HPDE6-E6E7 (cell line): ENCODE measurements around the gene TMEM156.
"Not testable (repeated sequence)": the region's sequence is repeated elsewhere in the genome, so short reads cannot be mapped to it uniquely, and the experiment has no call there.

Experiments used
- DNase-seq: peaks from one replicate; pipeline ENCODE4 v3.0.0; 2011; ENCODE audit warnings: missing footprints; ENCODE audit errors: extremely low spot score

The TMEM156 gene

GRCh38 chr4:38957893-38958292 lies 74.3 kb downstream of the TMEM156 start:
- no peak for DNase-seq

DNA sequence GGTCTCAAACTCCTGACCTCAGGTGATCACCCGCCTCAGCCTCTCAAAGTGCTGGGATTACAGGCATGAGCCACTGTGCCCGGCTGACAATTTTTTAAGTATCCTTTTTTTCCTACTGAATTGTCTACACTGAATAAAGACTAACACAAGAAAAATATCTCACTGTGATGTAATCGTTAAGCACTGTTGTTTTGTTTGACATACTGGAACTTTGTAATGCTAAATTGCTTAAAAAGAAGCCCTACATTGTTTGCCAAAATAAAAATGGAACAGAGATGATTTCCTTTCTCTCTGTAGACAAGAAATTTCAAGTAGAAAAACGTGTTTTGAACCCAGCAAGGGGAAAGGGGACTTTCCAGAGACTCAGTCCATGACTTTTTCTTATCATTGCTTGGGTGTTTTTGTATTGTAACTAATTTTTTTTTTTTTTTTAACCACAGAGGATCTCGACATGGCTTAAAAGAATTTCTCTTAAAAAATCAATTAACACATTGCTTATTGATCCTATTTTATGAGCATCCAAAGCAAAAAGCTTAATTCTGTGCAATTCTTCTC lies 74.9 kb downstream of the TMEM156 start:
- DNase-seq: no peak

DNA sequence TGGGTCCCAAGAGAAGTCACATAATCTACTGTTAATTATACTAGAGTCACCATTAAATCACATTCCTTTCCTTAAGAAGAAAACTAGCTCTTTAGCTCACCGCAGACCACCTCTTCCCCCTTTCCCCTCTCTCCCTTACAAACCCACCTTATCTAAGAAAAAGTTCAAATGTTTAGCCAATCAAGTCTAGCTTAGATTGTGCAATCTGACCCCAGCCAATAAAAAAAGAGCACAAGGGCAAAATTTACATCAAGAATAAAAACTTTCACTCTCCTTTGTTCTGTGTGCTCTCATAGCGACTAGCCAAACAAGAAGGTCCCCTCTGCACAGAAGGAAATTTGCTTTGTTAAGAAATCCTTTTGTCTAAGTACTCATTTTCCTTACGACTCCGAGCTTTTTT lies 76.3 kb downstream of the TMEM156 start:
- no peak for DNase-seq

DNA sequence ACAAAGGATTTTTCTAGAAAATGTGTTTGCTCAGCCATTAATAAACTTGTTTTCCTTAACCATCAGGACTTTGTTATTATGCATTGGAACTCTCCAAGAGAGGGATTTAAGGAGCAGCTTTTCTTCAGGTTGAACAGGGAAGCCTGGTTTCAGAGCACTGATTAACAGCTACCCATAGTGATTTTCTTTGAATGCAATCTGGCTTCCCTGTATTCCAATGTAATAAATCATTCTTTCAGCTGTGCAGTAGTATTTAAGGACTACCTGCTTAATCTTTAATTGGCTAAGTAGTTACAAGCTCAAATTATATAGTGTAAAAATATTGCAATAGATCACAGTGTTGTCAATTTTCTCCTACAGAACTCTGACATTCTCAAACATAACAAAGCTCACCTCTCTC lies 77.5 kb downstream of the TMEM156 start:
- no peak for DNase-seq

GRCh38 chr4:38952017-38952416 lies 80.2 kb downstream of the TMEM156 start:
- no peak for DNase-seq

- DNase-seq: no peak
Measured at GRCh38 chr4:38951598-38951997, 80.6 kb downstream of the TMEM156 start.

- DNase-seq: no peak
Measured at GRCh38 chr4:38950734-38951133, 81.5 kb downstream of the TMEM156 start.

DNA sequence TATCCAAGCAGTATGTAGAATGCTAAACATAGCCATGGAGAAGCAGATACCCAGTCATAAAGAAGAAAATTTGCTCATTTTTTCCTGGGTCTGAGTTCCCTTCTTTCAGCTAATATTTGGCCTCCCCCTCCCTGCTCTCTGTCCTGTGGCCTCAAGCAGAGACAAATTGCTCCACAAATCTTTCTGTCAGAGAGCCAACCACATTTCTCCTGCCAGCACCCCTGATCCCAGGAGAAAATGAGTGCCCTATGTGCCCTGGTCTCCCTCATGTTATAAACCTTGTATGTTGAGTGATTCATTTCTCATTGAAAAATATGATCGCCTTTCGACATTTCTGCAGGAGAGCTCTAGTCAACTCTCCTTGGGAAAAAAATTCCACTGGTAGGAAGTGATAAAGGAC lies 82.0 kb downstream of the TMEM156 start:
- no peak for DNase-seq

DNA sequence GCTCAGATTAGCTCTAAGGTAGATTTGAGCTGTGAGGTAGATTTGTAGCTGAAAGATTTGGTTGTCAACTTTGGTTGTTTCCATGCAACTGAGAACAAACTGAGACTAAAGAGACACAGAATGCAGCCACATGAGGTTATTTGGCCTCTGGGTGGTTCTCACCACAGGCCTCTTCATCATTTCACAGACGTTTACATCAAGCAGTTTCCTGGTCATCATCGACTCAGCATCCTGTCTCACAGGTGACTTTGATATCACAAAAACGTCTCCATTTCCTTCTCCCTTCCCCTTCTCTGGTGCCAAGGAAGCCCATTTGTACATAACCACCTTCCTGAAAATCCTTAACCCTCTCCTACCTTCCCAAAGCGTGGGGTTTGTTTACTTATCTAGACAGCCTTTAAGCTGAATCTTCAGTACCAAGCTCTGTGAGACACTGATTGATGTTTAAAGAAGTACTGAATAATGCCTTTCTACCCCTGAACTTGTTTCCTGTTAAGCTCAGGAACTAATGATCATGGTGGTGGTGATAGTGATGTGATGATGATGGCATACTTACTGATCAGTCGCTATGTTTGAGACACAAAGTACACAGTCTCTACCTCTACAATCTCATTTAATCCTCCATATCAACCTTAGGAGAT lies 82.7 kb downstream of the TMEM156 start:
- no peak for DNase-seq

DNA sequence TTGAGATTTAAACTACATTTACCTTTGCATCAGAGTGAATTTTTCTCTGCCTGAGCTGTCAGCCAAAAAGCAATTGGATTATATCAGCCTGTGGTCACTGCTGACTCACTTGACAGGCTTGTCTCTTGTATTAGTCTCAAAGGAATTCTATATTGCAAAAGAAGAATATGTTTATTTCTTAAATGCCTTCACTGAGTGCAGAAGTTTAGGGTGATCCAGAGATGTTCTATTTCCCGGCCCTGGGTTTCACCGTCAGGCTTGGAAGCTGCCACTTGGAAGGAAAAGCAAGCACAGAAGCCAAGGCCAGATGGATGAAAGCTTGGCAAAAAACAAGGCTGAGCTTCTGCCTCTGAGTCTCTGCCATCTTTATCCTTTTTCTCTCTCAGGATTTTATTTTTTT lies 83.7 kb downstream of the TMEM156 start:
- DNase-seq: peak; percentile 60

DNA sequence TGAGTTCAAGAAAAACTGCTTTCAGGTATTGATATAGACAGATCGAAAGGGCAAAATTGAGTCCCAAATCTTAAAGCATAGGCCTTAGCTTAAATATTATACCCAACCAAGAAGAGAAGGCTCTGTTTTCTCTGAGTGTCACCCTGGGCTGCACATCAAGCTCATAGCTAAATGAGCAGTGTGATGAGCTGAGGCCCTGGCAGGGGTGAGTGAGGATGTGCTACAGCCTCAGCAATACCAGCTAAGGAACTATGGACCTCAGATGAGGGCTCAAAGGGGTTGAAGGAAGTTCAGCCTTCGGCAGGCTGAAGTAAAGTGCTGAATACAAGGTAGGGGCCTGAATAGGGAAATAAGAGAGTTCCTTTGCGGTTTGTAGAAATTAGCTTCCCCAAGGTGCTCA lies 85.3 kb downstream of the TMEM156 start:
- DNase-seq: no peak

GRCh38 chr4:38944440-38944839 lies 87.8 kb downstream of the TMEM156 start:
- DNase-seq: no peak

DNA sequence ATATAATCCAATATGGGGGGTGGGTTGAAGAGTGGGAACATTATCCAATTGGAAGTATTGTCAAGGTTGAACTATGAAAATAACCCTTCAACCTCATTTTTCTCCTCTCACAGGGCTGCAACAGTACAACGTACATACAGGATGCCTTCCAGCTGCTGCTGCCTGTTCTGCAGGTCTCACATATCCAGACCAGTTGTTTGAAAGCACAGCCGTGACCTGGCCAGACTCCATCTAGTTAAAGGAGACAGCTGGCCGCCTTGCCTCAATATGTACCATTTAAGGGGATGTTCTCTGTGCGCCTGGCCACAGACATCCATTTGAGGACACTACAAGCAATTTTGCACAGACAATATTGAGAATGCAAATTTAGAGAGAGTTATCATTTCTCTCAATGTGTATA lies 88.9 kb downstream of the TMEM156 start:
- no peak for DNase-seq

DNA sequence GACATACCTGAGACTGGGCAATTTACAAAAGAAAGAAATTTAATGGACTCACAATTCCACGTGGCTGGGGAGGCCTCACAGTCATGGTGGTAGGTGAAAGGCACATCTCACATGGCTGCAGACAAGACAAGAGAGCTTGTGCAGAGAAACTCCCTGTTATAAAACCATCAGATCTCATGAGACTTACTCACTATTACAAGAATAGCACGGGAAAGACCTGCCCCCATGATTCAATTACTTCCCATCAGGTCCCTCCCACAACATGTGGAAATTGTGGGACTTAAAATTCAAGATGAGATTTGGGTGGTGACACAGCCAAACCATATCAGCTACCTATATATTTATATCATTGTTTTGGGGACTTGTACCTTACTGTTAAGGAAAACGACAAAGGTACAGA lies 90.3 kb downstream of the TMEM156 start:
- DNase-seq: not testable (repeated sequence)

DNA sequence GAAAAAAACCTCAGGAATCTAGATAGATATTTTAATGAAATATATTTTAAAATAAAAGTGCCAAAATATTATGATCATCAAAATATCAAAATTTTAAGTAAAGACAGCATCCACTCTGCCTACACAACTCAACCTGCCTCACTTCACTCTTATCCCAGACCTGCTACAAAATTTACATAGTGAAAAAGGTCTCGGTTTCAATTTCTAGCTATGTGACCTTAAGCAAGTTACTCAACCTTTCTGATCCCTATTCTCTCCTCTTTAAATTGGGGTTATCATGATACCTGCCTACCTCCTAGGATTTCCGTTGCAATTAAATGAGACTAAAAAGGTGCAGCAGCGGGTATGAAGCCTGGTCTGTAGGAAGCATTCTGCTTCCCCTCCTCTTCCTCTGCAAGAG lies 91.7 kb downstream of the TMEM156 start:
- no peak for DNase-seq

DNA sequence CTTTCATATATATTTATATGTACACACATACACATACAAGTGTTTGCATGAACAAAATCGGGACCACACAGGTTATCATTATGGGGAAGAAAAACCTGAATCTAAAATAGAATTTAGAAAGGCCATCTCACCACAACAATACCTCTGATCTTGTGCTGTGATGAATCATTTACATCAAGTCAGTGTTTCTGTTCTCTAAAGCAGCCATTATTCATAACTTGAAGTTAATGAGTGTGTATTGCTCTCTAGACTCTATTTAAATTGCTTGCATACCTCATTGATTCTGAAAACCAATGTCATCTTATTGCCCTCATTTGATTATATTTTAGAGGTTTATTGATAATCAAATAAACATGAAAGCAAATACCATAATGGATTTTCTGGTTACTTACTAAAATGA lies 93.0 kb downstream of the TMEM156 start:
- no peak for DNase-seq

- no peak for DNase-seq
Measured at GRCh38 chr4:38935391-38936073, 96.7 kb downstream of the TMEM156 start.

- DNase-seq: no peak
Measured at GRCh38 chr4:38931125-38931524, 101.1 kb downstream of the TMEM156 start.

GRCh38 chr4:38930707-38931106 lies 101.5 kb downstream of the TMEM156 start:
- DNase-seq: no peak

GRCh38 chr4:38930204-38930603 lies 102.0 kb downstream of the TMEM156 start:
- DNase-seq: no peak

DNA sequence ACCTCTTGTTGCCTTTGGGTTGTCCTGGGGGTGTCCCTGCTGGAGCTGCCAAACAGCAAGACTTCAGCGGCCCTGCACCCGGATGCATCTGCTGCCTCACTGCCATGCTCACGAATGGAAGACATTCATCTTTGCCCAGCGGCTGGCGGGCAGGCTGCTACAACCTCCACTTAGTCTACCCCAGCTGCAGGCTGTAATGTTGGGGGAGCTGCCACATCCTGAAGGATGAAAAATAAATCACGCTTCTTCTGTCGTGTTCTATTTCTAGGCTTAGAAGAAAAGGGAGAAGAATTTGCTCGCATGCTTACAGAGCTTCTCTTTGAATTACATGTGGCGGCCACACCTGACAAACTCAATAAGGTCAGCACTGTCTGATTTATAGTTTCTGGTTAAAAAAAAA lies 103.2 kb downstream of the TMEM156 start:
- no peak for DNase-seq

DNA sequence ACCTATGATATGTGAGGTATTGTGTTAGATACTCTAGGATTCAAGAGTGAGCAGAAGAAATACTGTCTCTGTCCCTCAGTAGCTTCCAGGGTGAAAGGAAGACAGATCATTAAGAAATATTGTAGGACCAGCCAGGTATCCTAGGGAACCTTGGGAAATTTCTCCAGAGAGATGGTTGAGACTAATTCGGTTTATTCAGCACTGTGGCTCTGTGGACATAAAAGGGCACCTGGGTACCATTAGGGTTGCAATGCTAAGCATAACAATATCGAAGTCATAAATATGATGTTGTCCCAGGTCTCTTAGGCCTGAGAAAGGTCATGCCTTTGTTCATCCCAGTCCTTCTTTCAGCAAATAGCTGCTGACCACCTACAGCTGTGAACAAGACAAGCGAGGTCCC lies 103.6 kb downstream of the TMEM156 start:
- DNase-seq: no peak

GRCh38 chr4:38926896-38927295 lies 105.3 kb downstream of the TMEM156 start:
- no peak for DNase-seq
